A549 treated with dexamethasone at 1 μM for 4 hours (cell line): ENCODE measurements around the gene COL16A1. TPM values are rescaled to one million over a fixed set of nuclear protein-coding genes. Genes with fewer than 3 reads are reported as not detected.

Source experiments
- total RNA-seq: library from RNA; stranded (reverse); fragments of 200-300 nt; extraction: Qiagen RNA extraction; gene quantifications from 5 replicates; pipeline ENCODE4 v1.2.3, GENCODE V29; 2022

Gene COL16A1
- 3.3 to 5.6 TPM (median 4.0 TPM) in 5 replicates for total RNA-seq

DNA sequence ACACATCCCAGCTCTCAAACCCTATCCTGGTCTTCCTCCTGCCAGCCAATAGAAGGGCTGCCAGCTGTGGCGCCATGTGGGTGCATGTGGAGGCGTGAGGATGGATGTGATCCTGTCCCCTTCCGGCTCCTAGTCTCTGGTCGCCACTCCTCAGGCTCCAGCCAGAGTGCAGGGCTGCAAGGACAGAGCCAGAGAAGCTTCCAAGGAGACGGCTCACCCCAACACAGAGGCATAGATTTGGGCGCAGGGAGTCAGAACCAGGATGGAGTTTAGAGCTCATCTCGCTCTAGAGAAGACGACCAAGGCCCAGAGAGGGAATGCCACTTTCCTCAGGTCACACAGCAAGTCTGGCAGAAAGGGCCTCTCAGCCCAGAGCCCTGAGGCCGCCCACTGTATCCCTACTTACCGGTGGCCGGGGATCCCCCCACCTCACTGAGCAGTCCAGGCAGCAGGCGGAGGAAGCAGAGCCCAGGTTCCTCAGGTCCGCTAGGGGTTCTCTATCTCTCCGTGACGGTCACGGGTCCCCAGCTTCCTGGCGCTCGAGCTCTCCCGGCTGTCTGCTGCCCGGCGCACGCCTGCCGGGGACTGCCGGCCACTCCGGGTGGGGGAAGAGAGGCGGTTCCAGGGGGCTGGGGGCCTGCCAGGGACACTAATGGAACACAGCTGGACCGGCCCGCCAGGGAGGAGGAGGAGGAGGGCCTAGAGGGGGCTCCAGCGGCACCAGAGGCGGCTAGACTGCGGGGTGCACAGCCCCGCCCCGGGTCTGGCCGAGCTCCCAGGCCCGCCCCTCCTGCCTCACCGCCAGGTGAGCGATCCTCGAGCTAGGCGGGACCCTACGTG, at the start of gene COL16A1:
Gene COL16A1, minus strand, starts transcription at position 587 of the 840 bp plus-strand sequence. CDS start 1,824 bp downstream, outside the sequence.

DNA sequence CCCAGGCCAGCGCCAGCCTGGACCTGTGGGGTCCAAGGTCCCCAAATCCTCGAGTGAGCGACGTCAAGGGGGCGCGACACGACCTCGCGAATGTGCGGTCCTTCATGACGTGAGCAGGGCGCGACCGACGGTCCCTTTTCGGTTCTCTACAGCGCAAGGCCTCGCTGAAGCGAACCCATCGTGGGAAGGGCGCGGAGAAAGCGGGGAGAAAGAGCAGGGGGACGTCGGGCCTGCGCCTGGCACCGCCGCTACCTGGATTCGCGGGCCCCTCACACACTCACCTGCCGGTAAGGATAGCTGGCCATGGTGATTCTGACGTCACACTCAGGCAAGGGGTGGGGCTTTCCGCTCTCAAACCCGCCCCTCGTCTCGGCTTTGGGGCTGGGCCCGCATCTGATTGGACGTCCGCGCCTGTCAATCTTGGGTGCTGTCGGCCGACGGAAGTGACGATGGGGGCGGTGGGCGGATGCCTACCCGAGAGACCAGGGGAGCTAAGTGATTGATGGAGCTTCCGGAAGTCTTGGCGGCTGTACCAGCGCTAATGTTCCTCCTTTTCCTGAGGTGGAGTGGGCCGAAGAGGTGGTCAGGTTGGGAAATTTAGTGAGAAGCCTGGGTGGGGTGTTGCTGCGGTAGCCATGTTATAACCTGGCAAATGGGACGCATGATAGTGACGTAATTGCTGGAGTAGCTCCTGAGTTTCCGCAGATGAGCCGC, 59.1 kb downstream of the COL16A1 start, which contains the start of gene PEF1:
Gene PEF1, minus strand, starts transcription at position 317 of the 714 bp plus-strand sequence. Its CDS starts 12 bp downstream, at position 305.

DNA sequence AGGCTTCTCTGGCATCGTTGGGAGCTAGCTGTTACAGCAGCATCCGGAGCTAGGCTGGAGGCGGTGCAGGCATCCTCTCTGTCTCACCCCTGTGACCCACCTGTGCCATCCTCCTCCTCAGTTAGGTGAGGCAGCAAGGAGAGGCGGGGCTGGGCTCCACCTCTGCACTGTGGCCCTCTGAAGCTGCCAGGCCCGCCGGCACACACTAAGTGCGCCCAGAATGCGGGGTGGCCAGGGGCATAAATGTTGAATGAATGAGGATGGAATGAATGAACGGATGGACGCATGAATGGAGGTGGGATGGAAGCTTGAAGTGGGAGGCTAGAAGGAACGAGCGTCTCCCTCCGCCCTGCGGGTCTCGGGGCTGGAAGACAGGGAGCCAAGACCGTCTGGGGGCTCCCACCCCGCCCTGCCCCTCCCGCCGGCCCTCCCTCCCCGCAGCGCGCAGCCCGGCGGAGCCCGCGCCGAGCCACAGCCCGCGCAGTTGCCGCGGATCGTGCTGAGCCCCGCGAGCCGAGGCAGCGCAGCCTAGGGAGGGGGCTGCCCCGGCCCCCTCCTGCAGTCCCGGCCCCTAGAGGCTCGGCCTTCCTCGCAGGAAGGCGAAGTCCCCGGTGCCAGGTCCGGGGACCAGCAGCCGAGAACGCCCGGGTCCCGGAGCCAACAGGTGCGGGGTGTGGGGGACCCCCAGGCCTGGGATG, 86.5 kb downstream of the COL16A1 start, which contains the start of gene HCRTR1:
Gene HCRTR1, plus strand, starts transcription at position 472 of the 698 bp plus-strand sequence. CDS start 1,504 bp downstream, outside the sequence.

Other genes starting within 250 kb of the COL16A1 start
- 0.33 to 0.54 TPM (median 0.38 TPM) in 5 replicates for gene TINAGL1, start 127.5 kb downstream of the COL16A1 start, total RNA-seq
- gene HCRTR1, start 86.3 kb downstream of the COL16A1 start, total RNA-seq: not detected in 5 replicates
- 39.5 to 46.5 TPM (median 43.7 TPM) in 5 replicates for gene PEF1, start 59.1 kb downstream of the COL16A1 start, total RNA-seq
- 3.9 to 5.6 TPM (median 4.9 TPM) in 5 replicates for gene ADGRB2, start 60.3 kb upstream of the COL16A1 start, total RNA-seq
- gene SPOCD1, start 112.0 kb upstream of the COL16A1 start, total RNA-seq: 2.8 to 4.4 TPM (median 3.9 TPM) in 5 replicates
- gene PTP4A2, start 234.4 kb upstream of the COL16A1 start, total RNA-seq: 173 to 244 TPM (median 202 TPM) in 5 replicates